SU-DHL-6 (cell line): Measurements from ENCODE around the gene MORC1.

Source experiments
- H2AFZ ChIP-seq: fragments of 200-600 bp; sonication (generic); 2 replicates; pipeline ENCODE4 v1.6.1; 2014; ENCODE audit warnings: low read depth, mild to moderate bottlenecking, moderate library complexity, mixed read lengths, antibody characterized with exemption, low read length; ENCODE audit not compliant: severe bottlenecking
- H3F3A ChIP-seq: fragments of 200-600 bp; shearing (Covaris generic); 2 replicates; pipeline ENCODE4 v1.6.0; 2016; ENCODE audit warnings: antibody characterized with exemption, mild to moderate bottlenecking; ENCODE audit not compliant: insufficient read depth
- H3K27ac ChIP-seq: fragments of 200-600 bp; sonication (generic); 2 replicates; pipeline ENCODE4 v1.5.1; 2016; ENCODE audit warnings: low read depth, mild to moderate bottlenecking, low read length, moderate library complexity, mixed read lengths
- H3K27me3 ChIP-seq: fragments of 200-600 bp; sonication (generic), shearing (Covaris generic); 2 replicates; pipeline ENCODE4 v1.6.0; 2014; ENCODE audit warnings: mild to moderate bottlenecking, low read length
- H3K36me3 ChIP-seq: fragments of 200-600 bp; sonication (generic); 2 replicates; pipeline ENCODE4 v1.6.1; 2014; ENCODE audit warnings: mild to moderate bottlenecking, low read length, mixed read lengths
- H3K4me2 ChIP-seq: fragments of 300-600, 200-600 bp; shearing (Covaris generic), sonication (generic); 2 replicates; pipeline ENCODE4 v1.6.0; 2014; ENCODE audit warnings: low read length, low read depth, mild to moderate bottlenecking; ENCODE audit not compliant: poor library complexity, severe bottlenecking
- H3K4me3 ChIP-seq: fragments of 200-600 bp; sonication (generic); 2 replicates; pipeline ENCODE4 v1.5.1; 2014; ENCODE audit warnings: antibody characterized with exemption, low read length, mild to moderate bottlenecking, mixed read lengths; ENCODE audit not compliant: insufficient read depth, poor library complexity, severe bottlenecking
- H3K79me2 ChIP-seq: fragments of 200-600 bp; sonication (generic); 2 replicates; pipeline ENCODE4 v1.6.1; 2014; ENCODE audit warnings: mild to moderate bottlenecking, low read length, moderate library complexity; ENCODE audit not compliant: insufficient read depth
- H3K9ac ChIP-seq: fragments of 200-600 bp; sonication (generic); 2 replicates; pipeline ENCODE4 v1.7.0; 2014; ENCODE audit warnings: mild to moderate bottlenecking, low read length
- H3K9me2 ChIP-seq: fragments of 200-600 bp; sonication (generic); replicated peaks from 2 replicates; pipeline ENCODE4 v1.6.1; 2014; ENCODE audit warnings: low read length; ENCODE audit not compliant: insufficient read depth
- H3K9me3 ChIP-seq: fragments of 200-600 bp; sonication (generic); 2 replicates; pipeline ENCODE4 v1.6.1; 2014; ENCODE audit warnings: low read length, mixed read lengths; ENCODE audit not compliant: insufficient read depth
- H4K20me1 ChIP-seq: fragments of 200-600 bp; sonication (generic); 2 replicates; pipeline ENCODE4 v1.6.1; 2014; ENCODE audit warnings: low read depth, mild to moderate bottlenecking, antibody characterized with exemption, low read length, moderate library complexity, mixed read lengths
- EZH2phosphoT487 ChIP-seq: fragments of 200-600 bp; sonication (generic), shearing (Covaris generic); conservative IDR thresholded peaks from 2 replicates; pipeline ENCODE4 v1.6.1; 2018; ENCODE audit warnings: mild to moderate bottlenecking, antibody characterized with exemption, low read length, moderate library complexity, mixed read lengths
- TF ChIP-seq, protein P1 (sequence below): fragments of 200-600 bp; sonication (generic); IDR thresholded peaks from one replicate; pipeline ENCODE4 v1.5.1; 2017; ENCODE audit warnings: antibody characterized with exemption, mild to moderate bottlenecking, low read length, moderate library complexity; ENCODE audit not compliant: insufficient read depth, poor library complexity, severe bottlenecking

The MORC1 gene

GRCh38 chr3:108947855-108948254 lies 170.1 kb downstream of the MORC1 start:
- Histone ChIP-seq H3K9me3 (no peaks in the 10 kb centered on the region), H2AFZ (no peak overlapping the region), H3K9me2 (no peaks in the 10 kb centered on the region), H3K4me3 (no peak overlapping the region), H3K27ac (no peak overlapping the region), H3F3A (no peaks in the 10 kb centered on the region), H3K36me3 (no peaks in the 10 kb centered on the region), H3K9ac (no peak overlapping the region), H3K79me2 (no peaks in the 10 kb centered on the region), H3K4me2 (no peak overlapping the region), H4K20me1 (no peaks in the 10 kb centered on the region), H3K27me3 (no peaks in the 10 kb centered on the region)
- no peak for TF ChIP-seq EZH2phosphoT487
- TF ChIP-seq, protein P1, sequence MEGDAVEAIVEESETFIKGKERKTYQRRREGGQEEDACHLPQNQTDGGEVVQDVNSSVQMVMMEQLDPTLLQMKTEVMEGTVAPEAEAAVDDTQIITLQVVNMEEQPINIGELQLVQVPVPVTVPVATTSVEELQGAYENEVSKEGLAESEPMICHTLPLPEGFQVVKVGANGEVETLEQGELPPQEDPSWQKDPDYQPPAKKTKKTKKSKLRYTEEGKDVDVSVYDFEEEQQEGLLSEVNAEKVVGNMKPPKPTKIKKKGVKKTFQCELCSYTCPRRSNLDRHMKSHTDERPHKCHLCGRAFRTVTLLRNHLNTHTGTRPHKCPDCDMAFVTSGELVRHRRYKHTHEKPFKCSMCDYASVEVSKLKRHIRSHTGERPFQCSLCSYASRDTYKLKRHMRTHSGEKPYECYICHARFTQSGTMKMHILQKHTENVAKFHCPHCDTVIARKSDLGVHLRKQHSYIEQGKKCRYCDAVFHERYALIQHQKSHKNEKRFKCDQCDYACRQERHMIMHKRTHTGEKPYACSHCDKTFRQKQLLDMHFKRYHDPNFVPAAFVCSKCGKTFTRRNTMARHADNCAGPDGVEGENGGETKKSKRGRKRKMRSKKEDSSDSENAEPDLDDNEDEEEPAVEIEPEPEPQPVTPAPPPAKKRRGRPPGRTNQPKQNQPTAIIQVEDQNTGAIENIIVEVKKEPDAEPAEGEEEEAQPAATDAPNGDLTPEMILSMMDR = no peak

- H3K27ac ChIP-seq = no peak overlapping the region
- TF ChIP-seq EZH2phosphoT487 = no peak
- TF ChIP-seq, protein P1 = no peak
These were observed 171.3 kb downstream of the MORC1 start for GRCh38 chr3:108946292-108947285.

DNA sequence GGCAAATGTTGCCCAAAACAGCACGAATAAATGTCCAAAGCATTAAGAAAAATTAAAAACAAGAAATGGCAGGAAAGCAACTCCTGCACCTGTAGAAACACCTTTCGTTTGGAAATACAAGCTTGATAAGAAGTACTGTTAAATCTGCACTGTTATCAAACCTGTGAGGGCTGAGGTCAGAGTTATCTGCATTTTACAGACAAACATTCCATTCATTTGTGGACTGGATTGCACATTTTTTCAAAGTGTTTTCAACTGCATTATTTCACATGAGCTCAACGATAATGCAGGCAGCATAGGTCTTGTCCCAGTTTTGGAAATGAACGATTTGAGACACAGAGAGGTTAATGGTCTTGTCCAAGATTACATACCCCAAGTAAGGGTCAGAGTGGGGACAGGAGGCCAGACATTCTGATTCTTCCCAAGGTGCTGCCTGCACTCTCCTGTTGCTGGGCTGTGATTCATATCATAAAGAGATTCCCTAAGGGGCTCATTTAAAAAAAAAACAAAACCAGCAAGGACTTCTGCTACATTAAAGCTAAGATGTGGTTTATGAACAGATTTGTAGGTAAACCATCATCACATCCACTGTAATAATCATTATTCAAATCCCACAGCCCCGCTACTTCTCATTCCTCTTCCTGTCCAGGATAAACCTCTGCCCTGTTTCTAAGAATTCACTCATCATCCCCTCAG lies 177.2 kb downstream of the MORC1 start:
- Histone ChIP-seq H3K9me2 (no peaks in the 10 kb centered on the region), H3K36me3 (no peaks in the 10 kb centered on the region), H3K4me2 (no peak overlapping the region), H3F3A (no peaks in the 10 kb centered on the region), H3K79me2 (no peaks in the 10 kb centered on the region), H3K27ac (no peak overlapping the region), H3K27me3 (no peaks in the 10 kb centered on the region), H3K4me3 (no peak overlapping the region), H3K9ac (no peak overlapping the region), H4K20me1 (no peaks in the 10 kb centered on the region), H3K9me3 (no peaks in the 10 kb centered on the region), H2AFZ (no peak overlapping the region)
- TF ChIP-seq, protein P1 = no peak
- no peak for TF ChIP-seq EZH2phosphoT487

More at GRCh38 chr3:108946292-108947285, 171.3 kb downstream of the MORC1 start:
- Histone ChIP-seq H3K36me3 (no peaks in the 10 kb centered on the region), H3F3A (no peaks in the 10 kb centered on the region), H3K27me3 (no peaks in the 10 kb centered on the region), H3K9ac (no peak overlapping the region), H3K4me2 (no peak overlapping the region), H2AFZ (no peak overlapping the region), H3K9me3 (no peaks in the 10 kb centered on the region), H3K4me3 (no peak overlapping the region), H4K20me1 (no peaks in the 10 kb centered on the region), H3K9me2 (no peaks in the 10 kb centered on the region), H3K79me2 (no peaks in the 10 kb centered on the region)
